Panc1 (cell line): Measurements from ENCODE around the gene DHX36. TPM values are rescaled to one million over a fixed set of nuclear protein-coding genes. Genes with fewer than 3 reads are reported as not detected.

Source experiments
- ATAC-seq: fragments of 200-7000 bp; cut with Tn5 transposase; 2 replicates; pipeline ENCODE4 v1.9.1; 2020; ENCODE audit warnings: mild to moderate bottlenecking, moderate library complexity
- BruUV-seq: library from RNA; stranded (reverse); fragments of 400-500 nt; replicated peaks from 2 replicates; lab custom pipeline; 2021; lab: Mats Ljungman, UMichigan
- CTCF ChIA-PET: fragments of 300-600 bp; sonication (Branson Sonifier 250); formaldehyde crosslinking; loops from one replicate; lab custom pipeline; 2022; ENCODE audit warnings: antibody characterized with exemption; lab: Charles Lee
- POLR2A ChIA-PET: fragments of 300-600 bp; sonication (Branson Sonifier 250); formaldehyde crosslinking; loops from one replicate; lab custom pipeline; 2022; ENCODE audit warnings: antibody characterized with exemption; lab: Charles Lee
- DNase-seq: peaks from one replicate; pipeline ENCODE4 v3.0.0-alpha.2; 2010; ENCODE audit warnings: low read depth, low spot score
- H3K27ac ChIP-seq: 2 replicates; pipeline ENCODE4 v1.5.1; 2011; ENCODE audit warnings: mild to moderate bottlenecking, low read length, inconsistent platforms
- H3K27me3 ChIP-seq: fragments of 200-500 bp; sonication (Bioruptor generic); 2 replicates; pipeline ENCODE4 v1.6.0; 2014; ENCODE audit warnings: low read length, inconsistent platforms; ENCODE audit not compliant: control insufficient read depth, insufficient read depth
- H3K36me3 ChIP-seq: fragments of 200-500 bp; sonication (Bioruptor generic); 2 replicates; pipeline ENCODE4 v1.5.1; 2014; ENCODE audit warnings: inconsistent platforms, mild to moderate bottlenecking, low read length, moderate library complexity; ENCODE audit not compliant: control insufficient read depth, insufficient read depth
- H3K4me1 ChIP-seq: 2 replicates; pipeline ENCODE4 v1.5.1; 2011; ENCODE audit warnings: inconsistent platforms, mild to moderate bottlenecking, low read length, moderate library complexity; ENCODE audit not compliant: control insufficient read depth, insufficient read depth
- H3K4me3 ChIP-seq, 2 experiments: 2 replicates each; pipeline ENCODE4 v1.5.1; 2011 to 2012; ENCODE audit warnings: low read depth in 2 of 2, low read length in 2 of 2, mild to moderate bottlenecking in 2 of 2, inconsistent platforms in 1 of 2, moderate library complexity in 1 of 2
- H3K9me3 ChIP-seq: fragments of 200-500 bp; sonication (Bioruptor generic); 2 replicates; pipeline ENCODE4 v1.5.1; 2014; ENCODE audit warnings: low read depth, mild to moderate bottlenecking, inconsistent platforms, low read length, moderate library complexity; ENCODE audit not compliant: control insufficient read depth, insufficient read depth
- POLR2AphosphoS5 ChIP-seq: IDR thresholded peaks from 2 replicates; pipeline ENCODE4 v1.6.1; 2012; ENCODE audit warnings: mild to moderate bottlenecking, low read depth, low read length, moderate library complexity
- SIN3A ChIP-seq: IDR thresholded peaks from 2 replicates; pipeline ENCODE4 v1.6.1; 2012; ENCODE audit warnings: low read depth, mild to moderate bottlenecking, low read length, moderate library complexity, borderline replicate concordance; ENCODE audit not compliant: insufficient read depth
- TCF7L2 ChIP-seq: IDR thresholded peaks from 2 replicates; pipeline ENCODE4 v1.6.1; 2011; ENCODE audit warnings: mild to moderate bottlenecking, low read depth, low read length, inconsistent platforms
- in situ Hi-C: cut with HindIII; loops from 2 replicates; pipeline ENCODE4 v1.10.0; 2016; ENCODE audit warnings: low sequenced_read_pairs, low pct_unique_long_range_greater_than_20kb
- intact Hi-C: fragments of 100-400 bp; cut with micrococcal nuclease; formaldehyde crosslinking; loops from one replicate; pipeline ENCODE4 v1.10.0; 2022; ENCODE audit not compliant: unreplicated experiment
- total RNA-seq: library from RNA; stranded (reverse); gene quantifications from one replicate; pipeline ENCODE4 v1.2.1, GENCODE V29; 2021; ENCODE audit not compliant: unreplicated experiment
- TF ChIP-seq, protein P1 (sequence below): fragments of 450-650 bp; IDR thresholded peaks from 2 replicates; pipeline ENCODE4 v1.5.1; 2017; ENCODE audit warnings: mild to moderate bottlenecking
- TF ChIP-seq, protein P2 (sequence below), 2 experiments: IDR thresholded peaks; 2 replicates each; pipeline ENCODE4 v1.6.1; 2011 to 2012; ENCODE audit warnings: low read depth in 2 of 2, control low read depth in 1 of 2, low read length in 1 of 2, mild to moderate bottlenecking in 1 of 2, moderate library complexity in 1 of 2; ENCODE audit not compliant: insufficient read depth in 1 of 2

The DHX36 gene
- total RNA-seq, 1 experiment from 2014 or later: 74.3 TPM

DNA sequence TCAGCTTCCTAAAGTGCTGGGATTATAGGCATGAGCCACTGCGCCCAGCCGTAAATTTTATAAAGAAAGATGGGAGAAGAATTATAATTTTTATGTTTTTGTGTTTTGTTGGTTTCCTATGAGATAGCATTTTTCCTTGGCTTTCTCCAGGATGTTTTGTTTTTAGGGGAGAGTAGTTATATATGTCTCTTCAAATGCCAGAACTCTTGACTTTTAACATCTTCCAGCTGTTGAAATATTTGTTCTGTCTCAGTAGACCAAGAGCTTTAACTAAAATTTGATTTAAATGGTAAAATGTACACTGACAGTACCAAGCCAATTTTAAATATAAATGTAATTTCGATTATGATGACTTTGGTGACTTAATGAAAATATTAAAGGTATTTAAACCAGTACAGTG is 96.8 kb downstream of the DHX36 start:
- POLR2A ChIA-PET: no interaction called here
- H3K27ac ChIP-seq: no peak overlapping the region
- CTCF ChIA-PET: no interaction called here
- DNase-seq: no peak
- H3K4me3 ChIP-seq: no peak overlapping the region
- no peaks in the 10 kb centered on the region for H3K27me3 ChIP-seq
- in situ Hi-C loops (no loop called here), intact Hi-C loops (no loop called here)
- no peaks in the 10 kb centered on the region for H3K9me3 ChIP-seq
- no peaks in the 10 kb centered on the region for H3K36me3 ChIP-seq
- TF ChIP-seq SIN3A (no peak), TCF7L2 (no peak)
- TF ChIP-seq, protein P1, sequence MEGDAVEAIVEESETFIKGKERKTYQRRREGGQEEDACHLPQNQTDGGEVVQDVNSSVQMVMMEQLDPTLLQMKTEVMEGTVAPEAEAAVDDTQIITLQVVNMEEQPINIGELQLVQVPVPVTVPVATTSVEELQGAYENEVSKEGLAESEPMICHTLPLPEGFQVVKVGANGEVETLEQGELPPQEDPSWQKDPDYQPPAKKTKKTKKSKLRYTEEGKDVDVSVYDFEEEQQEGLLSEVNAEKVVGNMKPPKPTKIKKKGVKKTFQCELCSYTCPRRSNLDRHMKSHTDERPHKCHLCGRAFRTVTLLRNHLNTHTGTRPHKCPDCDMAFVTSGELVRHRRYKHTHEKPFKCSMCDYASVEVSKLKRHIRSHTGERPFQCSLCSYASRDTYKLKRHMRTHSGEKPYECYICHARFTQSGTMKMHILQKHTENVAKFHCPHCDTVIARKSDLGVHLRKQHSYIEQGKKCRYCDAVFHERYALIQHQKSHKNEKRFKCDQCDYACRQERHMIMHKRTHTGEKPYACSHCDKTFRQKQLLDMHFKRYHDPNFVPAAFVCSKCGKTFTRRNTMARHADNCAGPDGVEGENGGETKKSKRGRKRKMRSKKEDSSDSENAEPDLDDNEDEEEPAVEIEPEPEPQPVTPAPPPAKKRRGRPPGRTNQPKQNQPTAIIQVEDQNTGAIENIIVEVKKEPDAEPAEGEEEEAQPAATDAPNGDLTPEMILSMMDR: no peak
- ATAC-seq: no peak
- H3K4me1 ChIP-seq: no peaks in the 10 kb centered on the region
- no TSS peak for BruUV-seq

DNA sequence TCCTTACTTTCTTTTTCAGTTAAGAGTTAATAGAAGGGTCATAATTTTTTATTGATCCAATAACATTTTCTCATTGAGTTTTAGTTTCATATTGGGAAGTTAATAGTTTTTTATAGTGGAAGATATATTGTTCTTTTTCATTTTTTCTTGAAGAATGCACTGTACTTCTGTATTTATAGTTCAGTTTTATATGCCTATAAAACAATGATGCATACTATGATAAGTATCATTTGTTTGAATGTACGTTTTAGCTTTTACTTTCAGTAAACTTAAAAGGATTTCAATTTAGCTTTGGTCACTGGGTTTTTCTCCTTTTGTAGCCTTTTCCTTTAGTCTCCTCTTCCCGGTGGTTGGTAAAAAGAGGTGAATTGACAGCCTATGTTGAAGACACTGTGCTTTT is 98.8 kb downstream of the DHX36 start:
- in situ Hi-C loops (no loop called here), intact Hi-C loops (no loop called here)
- Histone ChIP-seq H3K4me1 (no peaks in the 10 kb centered on the region), H3K9me3 (no peaks in the 10 kb centered on the region), H3K4me3 (no peak overlapping the region), H3K27ac (no peak overlapping the region), H3K36me3 (no peaks in the 10 kb centered on the region), H3K27me3 (no peaks in the 10 kb centered on the region)
- POLR2A ChIA-PET: interaction anchor here (0.7 kb wide), 1 partner anchor 107 kb away, joined by 5 read pairs; no protein-coding TSS in a partner anchor
- no TSS peak for BruUV-seq
- ATAC-seq (no peak), DNase-seq (no peak)
- CTCF ChIA-PET: no interaction called here
- TF ChIP-seq, protein P2, sequence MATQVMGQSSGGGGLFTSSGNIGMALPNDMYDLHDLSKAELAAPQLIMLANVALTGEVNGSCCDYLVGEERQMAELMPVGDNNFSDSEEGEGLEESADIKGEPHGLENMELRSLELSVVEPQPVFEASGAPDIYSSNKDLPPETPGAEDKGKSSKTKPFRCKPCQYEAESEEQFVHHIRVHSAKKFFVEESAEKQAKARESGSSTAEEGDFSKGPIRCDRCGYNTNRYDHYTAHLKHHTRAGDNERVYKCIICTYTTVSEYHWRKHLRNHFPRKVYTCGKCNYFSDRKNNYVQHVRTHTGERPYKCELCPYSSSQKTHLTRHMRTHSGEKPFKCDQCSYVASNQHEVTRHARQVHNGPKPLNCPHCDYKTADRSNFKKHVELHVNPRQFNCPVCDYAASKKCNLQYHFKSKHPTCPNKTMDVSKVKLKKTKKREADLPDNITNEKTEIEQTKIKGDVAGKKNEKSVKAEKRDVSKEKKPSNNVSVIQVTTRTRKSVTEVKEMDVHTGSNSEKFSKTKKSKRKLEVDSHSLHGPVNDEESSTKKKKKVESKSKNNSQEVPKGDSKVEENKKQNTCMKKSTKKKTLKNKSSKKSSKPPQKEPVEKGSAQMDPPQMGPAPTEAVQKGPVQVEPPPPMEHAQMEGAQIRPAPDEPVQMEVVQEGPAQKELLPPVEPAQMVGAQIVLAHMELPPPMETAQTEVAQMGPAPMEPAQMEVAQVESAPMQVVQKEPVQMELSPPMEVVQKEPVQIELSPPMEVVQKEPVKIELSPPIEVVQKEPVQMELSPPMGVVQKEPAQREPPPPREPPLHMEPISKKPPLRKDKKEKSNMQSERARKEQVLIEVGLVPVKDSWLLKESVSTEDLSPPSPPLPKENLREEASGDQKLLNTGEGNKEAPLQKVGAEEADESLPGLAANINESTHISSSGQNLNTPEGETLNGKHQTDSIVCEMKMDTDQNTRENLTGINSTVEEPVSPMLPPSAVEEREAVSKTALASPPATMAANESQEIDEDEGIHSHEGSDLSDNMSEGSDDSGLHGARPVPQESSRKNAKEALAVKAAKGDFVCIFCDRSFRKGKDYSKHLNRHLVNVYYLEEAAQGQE (IDR thresholded peaks at IDR 0.05; ENCODE audit: insufficient read depth in 1 of 2, low read depth in 2 of 2, low read length in 1 of 2): no peak
- TF ChIP-seq SIN3A (no peak), POLR2AphosphoS5 (no peak), TCF7L2 (no peak)
- TF ChIP-seq, protein P1: no peak
